ENCODE data around the gene GPR33.

DNA sequence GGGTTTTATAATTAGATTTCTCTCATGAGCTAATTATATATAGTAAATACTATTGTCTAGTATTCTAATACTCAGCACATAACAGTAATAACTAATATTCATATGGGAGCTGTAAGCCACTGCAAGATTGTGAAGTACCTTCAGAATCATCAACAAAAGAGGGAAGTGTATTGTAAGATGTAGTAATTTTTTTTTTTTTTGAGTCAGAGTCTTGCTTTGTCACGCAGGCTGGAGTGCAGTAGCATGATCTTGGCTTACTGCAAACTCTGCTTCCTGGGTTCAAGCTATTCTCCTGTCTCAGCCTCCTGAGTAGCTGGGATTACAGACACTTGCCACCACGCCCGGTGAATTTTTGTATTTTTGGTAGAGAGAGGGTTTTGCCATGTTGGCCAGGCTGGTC is 3.1 kb downstream of the GPR33 start:
- TF ChIP-seq POLR2AphosphoS5 (IDR thresholded peaks at IDR 0.05; ENCODE audit: low read depth, low read length) (no peak), POLR2A (IDR thresholded peaks at IDR 0.05; ENCODE audit: low read depth, low read length) (no peak)

All from GM12892 (cell line).